UCSD-AML1 (cell line): Measurements from ENCODE around the gene LUM.

ENCODE experiments used
- DNase-seq: peaks from one replicate; lab custom pipeline; 2025; ENCODE audit not compliant: unreplicated experiment; lab: John Stamatoyannopoulos, UW

LUM gene

DNA sequence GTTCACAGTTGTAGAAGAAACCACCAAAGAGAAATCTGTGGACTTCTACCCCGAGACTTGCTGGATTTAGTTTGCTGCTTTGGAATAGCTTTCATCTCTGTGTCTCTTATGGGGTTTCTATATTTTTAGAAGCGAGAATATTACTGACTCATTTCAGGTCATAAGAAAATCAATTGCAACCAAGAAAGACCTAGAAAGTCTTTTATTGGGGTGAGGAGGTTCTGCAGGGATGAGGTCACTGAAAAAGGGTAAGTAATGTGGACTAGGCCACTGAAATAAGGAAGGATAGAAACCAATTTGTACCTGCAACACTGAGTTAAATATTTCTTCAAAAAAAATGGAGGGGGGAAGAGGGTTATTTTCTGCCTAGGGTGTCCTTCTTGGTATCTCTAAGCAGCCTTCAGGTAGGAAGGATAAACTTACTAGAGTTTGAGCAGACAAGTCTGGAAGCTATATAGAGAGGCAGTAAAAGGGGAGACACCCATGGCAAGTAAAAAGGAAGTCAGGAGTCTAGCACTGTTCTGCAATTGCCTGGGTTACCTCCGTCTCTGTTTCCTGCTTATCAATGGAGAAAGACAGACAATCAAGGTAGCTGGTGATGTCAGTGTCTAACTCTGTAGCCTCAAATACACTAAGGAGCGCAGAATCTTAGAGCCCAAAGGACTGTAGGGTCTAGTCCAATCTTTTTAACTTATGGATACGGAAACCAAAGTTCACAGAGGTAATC lies 33.9 kb downstream of the LUM start:
- DNase-seq = no peak

GRCh38 chr12:91074851-91075250 lies 36.4 kb downstream of the LUM start:
- DNase-seq = no peak

- DNase-seq = no peak
Measured at GRCh38 chr12:91074154-91074709, 37.1 kb downstream of the LUM start.

GRCh38 chr12:91073426-91073825 lies 37.9 kb downstream of the LUM start:
- DNase-seq = no peak

GRCh38 chr12:91072931-91073330 lies 38.4 kb downstream of the LUM start:
- no peak for DNase-seq

DNA sequence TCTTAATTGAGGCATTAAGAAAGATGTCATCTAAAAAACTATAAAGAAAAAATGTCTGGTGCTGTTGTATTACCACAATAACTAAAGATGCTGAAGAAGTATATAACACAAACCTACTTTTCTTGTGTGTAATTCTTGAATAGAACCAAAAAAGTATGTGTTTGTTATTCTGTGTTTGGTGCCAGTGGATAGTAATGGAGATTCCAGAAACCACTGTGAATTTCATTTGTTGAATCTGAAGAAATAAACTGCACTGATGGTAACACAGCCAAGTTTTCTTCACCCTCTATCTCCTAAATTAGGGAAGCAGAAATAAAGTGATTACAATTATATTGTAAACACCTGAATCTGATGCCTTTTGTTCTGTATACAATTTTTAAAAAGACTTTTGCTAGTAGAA lies 40.4 kb downstream of the LUM start:
- DNase-seq = no peak

DNA sequence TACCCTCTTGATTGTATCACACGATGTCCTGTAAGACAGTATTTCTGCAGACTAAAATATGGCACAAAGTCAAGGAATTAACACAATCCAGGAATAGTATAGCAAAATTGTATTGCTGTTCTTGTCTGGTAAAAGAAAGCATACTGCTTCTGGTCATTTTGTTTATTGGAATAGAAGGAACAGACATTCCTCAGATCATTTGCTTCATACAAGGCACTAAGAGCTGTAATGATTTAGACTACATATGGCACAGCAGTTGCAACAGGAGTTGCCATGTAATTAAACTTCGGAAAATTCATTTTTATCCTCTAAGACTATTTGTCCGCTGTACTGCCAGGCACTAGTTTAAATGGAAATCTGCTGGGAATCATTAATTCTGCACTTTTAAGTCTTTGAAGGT lies 45.9 kb downstream of the LUM start:
- DNase-seq = no peak

- DNase-seq = no peak
Measured at GRCh38 chr12:91064640-91065039, 46.7 kb downstream of the LUM start.

DNA sequence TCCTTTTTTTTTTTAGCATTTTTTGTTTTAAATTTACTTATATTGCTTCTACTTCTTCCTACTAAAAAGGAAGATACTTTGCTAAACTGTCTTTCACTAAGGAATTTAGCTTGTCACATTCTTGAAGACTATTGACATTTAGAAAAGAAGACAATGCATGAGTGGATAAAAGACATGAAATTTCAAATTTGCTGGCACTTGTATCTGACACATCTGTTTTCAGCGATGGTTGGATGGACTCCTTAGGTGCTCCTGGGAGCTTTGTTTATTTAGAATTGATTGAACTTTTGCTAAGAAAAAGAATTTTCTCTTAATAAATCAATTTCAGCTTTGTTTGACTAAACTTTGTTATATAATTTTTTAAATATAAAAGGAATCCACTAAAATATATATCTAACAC lies 50.2 kb downstream of the LUM start:
- no peak for DNase-seq

GRCh38 chr12:91059211-91059610 lies 52.1 kb downstream of the LUM start:
- DNase-seq = no peak

DNA sequence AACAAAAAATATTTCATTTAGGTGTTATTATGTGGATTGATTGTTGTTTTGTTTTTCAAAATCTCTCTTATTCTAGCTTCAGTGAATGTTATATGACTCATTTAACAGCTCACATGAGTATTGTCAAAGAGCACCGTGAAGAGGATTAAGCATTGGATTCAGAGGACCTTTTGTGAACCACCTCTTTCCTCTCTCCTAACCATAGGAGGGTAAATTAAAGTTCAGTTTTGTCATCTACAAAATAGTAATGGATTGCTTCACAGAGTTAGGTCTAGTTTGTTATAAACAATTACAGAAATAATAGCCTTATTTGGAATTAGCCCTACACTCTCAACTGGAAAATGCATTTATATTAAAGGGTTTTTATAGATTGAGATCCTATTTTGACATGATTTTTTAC lies 52.5 kb downstream of the LUM start:
- no peak for DNase-seq

- DNase-seq = no peak
Measured at GRCh38 chr12:91057368-91058165, 53.7 kb downstream of the LUM start, which contains the start of gene KERA. TSS of gene KERA (minus strand) at chr12:91058024. CDS start at chr12:91056281, 1,743 bp downstream.

DNA sequence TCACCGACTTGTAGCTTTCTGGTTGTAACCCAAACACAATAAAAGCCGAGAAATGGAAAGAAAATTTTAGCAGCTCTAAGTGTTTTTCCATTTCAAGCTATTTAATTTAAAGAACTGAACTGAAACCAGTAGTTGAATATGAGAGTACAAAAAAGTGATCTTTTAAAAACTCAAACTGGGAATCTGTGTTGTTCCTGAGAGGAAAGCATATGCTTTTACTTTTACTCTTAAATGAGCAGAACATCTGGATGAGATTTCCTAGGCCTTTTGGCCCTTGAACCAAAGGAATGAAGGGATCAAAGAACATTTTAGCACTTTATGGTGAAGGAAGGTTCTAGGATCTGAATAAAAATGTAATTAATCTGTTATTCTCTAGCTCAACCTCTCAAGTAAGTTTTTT lies 54.8 kb downstream of the LUM start:
- no peak for DNase-seq

DNA sequence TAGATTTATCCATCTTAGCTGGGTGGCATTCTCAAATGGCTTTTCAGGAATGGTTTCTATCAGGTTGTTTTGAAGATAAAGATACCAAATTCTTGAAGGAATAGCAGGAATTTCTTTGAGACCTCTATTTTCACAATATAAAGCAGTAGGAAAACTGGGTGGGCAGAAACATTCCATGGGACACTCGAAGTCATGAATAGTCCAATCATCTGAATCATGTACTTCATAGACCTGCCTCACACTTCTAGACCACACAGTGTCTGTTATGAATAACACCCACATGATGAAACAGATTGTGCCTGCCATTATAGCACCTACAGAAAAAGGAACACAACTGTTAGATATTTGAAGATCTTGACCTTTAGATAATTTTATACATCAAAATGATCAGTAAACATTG lies 55.3 kb downstream of the LUM start:
- no peak for DNase-seq

- DNase-seq = no peak
Measured at GRCh38 chr12:91053951-91054715, 57.2 kb downstream of the LUM start.
